ENCODE measurements around the gene MAP4K1.
A peak's percentile ranks its signal among the peaks of the same experiment; 100 is the strongest.

MAP4K1 gene

DNA sequence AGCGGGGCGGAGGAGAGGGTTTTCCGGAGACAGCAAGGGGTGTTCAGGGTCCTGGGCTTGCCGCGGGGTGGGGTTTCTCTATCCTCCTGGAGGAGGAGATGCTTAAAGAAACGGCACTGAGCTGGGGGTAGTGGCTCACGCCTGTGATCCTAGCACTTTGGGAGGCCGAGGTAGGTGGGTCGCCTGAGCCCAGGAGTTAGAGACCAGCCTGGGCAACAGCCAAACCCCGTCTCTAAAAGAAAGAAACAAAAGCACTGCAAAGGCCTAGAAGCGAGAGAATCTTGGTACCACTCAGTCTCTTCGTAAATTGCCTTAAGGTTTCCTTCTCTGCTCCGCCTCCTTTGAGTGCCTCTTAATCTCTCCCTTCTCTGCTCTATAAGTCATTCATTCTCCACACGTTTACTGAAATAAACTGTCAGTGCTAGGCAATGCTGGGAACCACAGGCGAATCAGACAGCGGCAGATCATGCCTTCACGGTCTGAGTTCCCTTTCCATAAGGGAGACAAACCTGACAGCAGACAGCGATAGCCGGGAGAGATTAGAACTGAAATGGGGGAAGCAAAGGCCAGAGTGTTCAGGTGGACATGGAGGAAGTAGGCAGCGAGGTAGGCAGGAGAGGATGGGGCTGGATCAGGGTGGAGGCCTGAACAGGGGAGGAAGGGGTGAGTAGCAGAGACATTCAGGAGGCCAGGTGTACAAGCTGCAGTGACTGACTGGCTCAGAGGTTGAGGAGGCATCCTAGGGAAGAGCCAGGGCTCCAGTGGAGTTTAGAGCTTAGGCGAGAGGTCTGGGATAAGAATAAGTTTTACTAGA, 1.8 kb upstream of the MAP4K1 start:
- DNase-seq (ENCODE audit: low spot score): no peak
- peak overlapping the region; percentile 77 to 90 for H3K27ac ChIP-seq
- TF ChIP-seq, protein P1, sequence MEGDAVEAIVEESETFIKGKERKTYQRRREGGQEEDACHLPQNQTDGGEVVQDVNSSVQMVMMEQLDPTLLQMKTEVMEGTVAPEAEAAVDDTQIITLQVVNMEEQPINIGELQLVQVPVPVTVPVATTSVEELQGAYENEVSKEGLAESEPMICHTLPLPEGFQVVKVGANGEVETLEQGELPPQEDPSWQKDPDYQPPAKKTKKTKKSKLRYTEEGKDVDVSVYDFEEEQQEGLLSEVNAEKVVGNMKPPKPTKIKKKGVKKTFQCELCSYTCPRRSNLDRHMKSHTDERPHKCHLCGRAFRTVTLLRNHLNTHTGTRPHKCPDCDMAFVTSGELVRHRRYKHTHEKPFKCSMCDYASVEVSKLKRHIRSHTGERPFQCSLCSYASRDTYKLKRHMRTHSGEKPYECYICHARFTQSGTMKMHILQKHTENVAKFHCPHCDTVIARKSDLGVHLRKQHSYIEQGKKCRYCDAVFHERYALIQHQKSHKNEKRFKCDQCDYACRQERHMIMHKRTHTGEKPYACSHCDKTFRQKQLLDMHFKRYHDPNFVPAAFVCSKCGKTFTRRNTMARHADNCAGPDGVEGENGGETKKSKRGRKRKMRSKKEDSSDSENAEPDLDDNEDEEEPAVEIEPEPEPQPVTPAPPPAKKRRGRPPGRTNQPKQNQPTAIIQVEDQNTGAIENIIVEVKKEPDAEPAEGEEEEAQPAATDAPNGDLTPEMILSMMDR (IDR thresholded peaks at IDR 0.05): no peak
- peak overlapping the region; percentile 95 for H3K4me3 ChIP-seq

DNA sequence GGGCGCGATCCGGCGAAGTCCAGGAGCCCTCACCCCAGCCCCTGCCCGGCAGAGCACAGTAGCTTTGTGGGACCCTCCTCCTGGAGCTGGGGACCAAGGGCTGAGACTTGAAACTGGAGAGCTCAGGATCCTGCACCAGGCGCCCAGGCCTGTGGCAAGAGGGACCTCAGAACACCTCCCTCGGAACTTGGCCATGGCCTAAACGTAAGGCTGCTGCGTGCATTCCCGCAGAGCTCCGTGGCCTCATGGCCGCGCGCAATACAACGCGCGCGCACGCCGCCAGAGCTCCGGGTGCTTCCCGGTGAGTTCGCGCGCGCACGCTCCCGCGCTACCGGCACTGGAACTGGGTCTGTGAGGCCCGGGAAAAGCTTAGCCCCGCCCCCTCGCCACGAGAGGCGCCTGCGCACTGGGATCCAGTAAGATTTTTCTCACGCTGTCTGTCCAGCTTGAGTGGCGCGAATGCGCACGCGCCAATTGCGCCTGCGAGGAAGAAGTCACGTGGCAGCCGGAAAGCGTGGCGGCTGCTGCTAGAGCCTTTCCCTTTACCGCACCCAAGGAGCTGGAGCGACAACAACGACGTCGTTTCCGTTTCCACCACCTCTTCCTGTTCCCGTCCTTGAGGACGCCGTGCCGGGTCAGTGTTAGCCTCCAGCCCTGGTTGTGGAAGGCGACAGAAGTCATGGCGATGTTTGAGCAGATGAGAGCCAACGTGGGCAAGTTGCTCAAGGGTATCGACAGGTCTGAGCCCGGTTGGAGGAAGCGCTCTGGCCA, 1.0 kb upstream of the MAP4K1 start, which contains the start of gene EIF3K:
EIF3K (plus strand) TSS at position 599 of the 771 bp plus-strand sequence; CDS start at position 680, 81 bp downstream.
- Histone ChIP-seq H3K4me3 (peak within 1 kb of the TSS; percentile 95), H3K27ac (peak within 1 kb of the TSS; percentile 77 to 90)
- TF ChIP-seq, protein P1 (IDR thresholded peaks at IDR 0.05): no peak
- peak; percentile 99 for DNase-seq (ENCODE audit: low spot score)

GRCh38 chr19:38617283-38617763, 430 bp downstream of the MAP4K1 start:
- TF ChIP-seq, protein P1 (IDR thresholded peaks at IDR 0.05): no peak
- DNase-seq (ENCODE audit: low spot score): no peak
- peak overlapping the region; percentile 95 for H3K4me3 ChIP-seq
- H3K27ac ChIP-seq: no peak overlapping the region

DNA sequence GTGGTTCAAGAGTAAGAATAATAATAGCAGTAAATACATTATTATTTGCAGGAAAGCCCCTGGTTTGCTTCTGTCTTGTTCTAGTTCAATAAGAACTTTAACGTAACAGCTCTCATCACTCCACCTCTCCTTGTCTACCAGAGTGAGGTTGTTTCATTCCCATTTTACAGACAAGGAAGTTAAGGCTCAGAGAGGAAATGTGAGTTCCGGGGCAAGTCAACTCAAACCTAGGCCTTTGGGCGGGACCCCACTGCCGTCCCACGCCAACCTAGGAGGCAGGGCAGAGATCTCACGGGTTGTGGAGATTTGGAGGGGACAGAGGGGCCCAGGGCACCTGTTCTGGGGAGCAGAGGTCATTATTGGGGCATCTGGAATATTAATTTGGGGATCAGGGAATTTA, 1.5 kb downstream of the MAP4K1 start:
- no peak for DNase-seq (ENCODE audit: low spot score)
- Histone ChIP-seq H3K27ac (no peak overlapping the region), H3K4me3 (no peak overlapping the region)
- TF ChIP-seq, protein P1 (IDR thresholded peaks at IDR 0.05): no peak

GRCh38 chr19:38615007-38615581, 2.7 kb downstream of the MAP4K1 start:
- no peak overlapping the region for H3K4me3 ChIP-seq
- no peak overlapping the region for H3K27ac ChIP-seq
- no peak for DNase-seq (ENCODE audit: low spot score)
- TF ChIP-seq, protein P1 (IDR thresholded peaks at IDR 0.05): no peak

GRCh38 chr19:38614289-38614688, 3.5 kb downstream of the MAP4K1 start:
- no peak for DNase-seq (ENCODE audit: low spot score)
- no peak overlapping the region for H3K27ac ChIP-seq
- TF ChIP-seq, protein P1 (IDR thresholded peaks at IDR 0.05): no peak
- H3K4me3 ChIP-seq: no peak overlapping the region
